Small intestine (tissue), 7 donors: ENCODE results near the gene ADGRL2. TPM values are rescaled to one million over a fixed set of nuclear protein-coding genes. Genes with fewer than 3 reads are reported as not detected.

Experiments used
- DNase-seq, 2 donors: peaks; one replicate each; pipeline versions ENCODE4 v3.0.0 to v3.0.0-alpha.2; 2013
- FAIRE-seq: peaks from 2 replicates; lab custom pipeline; 2012; peaks lifted over from hg19 to GRCh38; lab: Jason Lieb, UNC
- H3K27ac ChIP-seq, 3 donors: one replicate each; pipeline ENCODE4 v1.5.1; 2013; ENCODE audit warnings: low read length in 2 of 3, mild to moderate bottlenecking in 2 of 3, control low read depth in 1 of 3, inconsistent platforms in 1 of 3, low read depth in 1 of 3, moderate library complexity in 1 of 3
- H3K27me3 ChIP-seq, 3 donors: one replicate each; pipeline ENCODE4 v1.6.1; 2013; ENCODE audit warnings: low read length in 3 of 3, inconsistent platforms in 1 of 3; ENCODE audit not compliant: control insufficient read depth in 3 of 3, insufficient read depth in 3 of 3
- H3K36me3 ChIP-seq, 3 donors: one replicate each; pipeline ENCODE4 v1.6.1; 2013; ENCODE audit warnings: low read length in 3 of 3, inconsistent platforms in 1 of 3, low read depth in 1 of 3, mild to moderate bottlenecking in 1 of 3, moderate library complexity in 1 of 3; ENCODE audit not compliant: control insufficient read depth in 3 of 3, insufficient read depth in 2 of 3
- H3K4me1 ChIP-seq, 3 donors: one replicate each; pipeline ENCODE4 v1.6.1; 2013; ENCODE audit warnings: low read length in 2 of 3, inconsistent platforms in 1 of 3, low read depth in 1 of 3, mild to moderate bottlenecking in 1 of 3, moderate library complexity in 1 of 3; ENCODE audit not compliant: control insufficient read depth in 3 of 3, insufficient read depth in 2 of 3
- H3K4me3 ChIP-seq, 3 donors: one replicate each; pipeline ENCODE4 v1.5.1; 2013; ENCODE audit warnings: low read length in 3 of 3, control low read depth in 1 of 3, inconsistent platforms in 1 of 3, low read depth in 1 of 3, mild to moderate bottlenecking in 1 of 3, moderate library complexity in 1 of 3
- H3K9me3 ChIP-seq, 2 donors: one replicate each; pipeline ENCODE4 v1.6.1; 2013; ENCODE audit warnings: low read depth in 1 of 2, low read length in 1 of 2; ENCODE audit not compliant: control insufficient read depth in 2 of 2, insufficient read depth in 1 of 2
- WGBS, 3 donors: extraction: QIAGEN DNeasy Blood & Tissue Kit; methylation state at CpG; one replicate each; pipeline ENCODE4 v1.1.7; 2013; 5-methylcytosine and 5-hydroxymethylcytosine counted together
- polyA plus RNA-seq, 4 donors: library from polyadenylated mRNA; stranded (reverse) in 3 of 4; unstranded in 1 of 4; fragments of 200-250 nt in 3 of 4; fragments of 120-200 nt in 1 of 4; gene quantifications; one replicate each; pipeline versions ENCODE4 v1.2.1 to v1.2.3, GENCODE V29; 2013
- donor health status: healthy with polysubstance abuse.
- donor health status: control.
- donor health status: control.
- donor health status: Bipolar disorder and iron deficiency.
- donor health status: healthy.

ADGRL2 gene
- polyA plus RNA-seq, 4 donors, result 0.67 to 74.9 (median 8.0) TPM

- peak overlapping the region in 2 of 3 donors; percentile 54 to 78 for H3K27ac ChIP-seq
- no peaks in the 10 kb centered on the region for H3K36me3 ChIP-seq
- peak overlapping the region; percentile 35 to 92 (median 57) for H3K4me3 ChIP-seq
- FAIRE-seq (no peak), DNase-seq (peak in 1 of 2 donors; percentile 83)
- H3K9me3 ChIP-seq, result no peaks in the 10 kb centered on the region
- peaks cover 0 to 3% (median 0%) of the 10 kb centered on the region in 3 donors for H3K4me1 ChIP-seq
- H3K27me3 ChIP-seq, result peaks cover 0 to 4% (median 0%) of the 10 kb centered on the region in 3 donors
- 1 to 3% (median 1%) methylated on average over 49 to 55 of the region's 55 CpGs for WGBS, 3 donors
These were observed 2.1 kb downstream of the ADGRL2 start for GRCh38 chr1:81802707-81803430.

- H3K4me3 ChIP-seq, result peak overlapping the region; percentile 25 to 92 (median 35)
- peak in 1 of 2 donors; percentile 80 for DNase-seq
- H3K27me3 ChIP-seq, result peaks cover 0 to 4% (median 0%) of the 10 kb centered on the region in 3 donors
- H3K9me3 ChIP-seq, result no peaks in the 10 kb centered on the region
- WGBS, 3 donors, result 0 to 5% (median 3%) methylated on average over 15 of the region's 15 CpGs
- H3K4me1 ChIP-seq, result peaks cover 0 to 3% (median 0%) of the 10 kb centered on the region in 3 donors
- H3K27ac ChIP-seq, result peak overlapping the region in 2 of 3 donors; percentile 54 to 78
- no peak for FAIRE-seq
- H3K36me3 ChIP-seq, result no peaks in the 10 kb centered on the region
These were observed 2.8 kb downstream of the ADGRL2 start for GRCh38 chr1:81803431-81804110.

- FAIRE-seq (no peak), DNase-seq (no peak)
- Histone ChIP-seq H3K4me1 (peaks cover 0 to 3% (median 0%) of the 10 kb centered on the region in 3 donors), H3K27ac (peak overlapping the region in 1 of 3 donors; percentile 78), H3K36me3 (no peaks in the 10 kb centered on the region), H3K27me3 (peaks cover 0 to 4% (median 0%) of the 10 kb centered on the region in 3 donors), H3K9me3 (no peaks in the 10 kb centered on the region), H3K4me3 (peak overlapping the region in 1 of 3 donors; percentile 92)
- 45 to 58% (median 49%) methylated on average over 2 of the region's 2 CpGs for WGBS, 3 donors
These were observed 3.6 kb downstream of the ADGRL2 start for GRCh38 chr1:81804312-81804711.

GRCh38 chr1:81805537-81806431 is 5.0 kb downstream of the ADGRL2 start:
- DNase-seq (peak in 1 of 2 donors; percentile 23), FAIRE-seq (no peak)
- Histone ChIP-seq H3K27ac (peak overlapping the region in 1 of 3 donors; percentile 8), H3K4me1 (peaks cover 0 to 3% (median 0%) of the 10 kb centered on the region in 3 donors), H3K9me3 (no peaks in the 10 kb centered on the region), H3K36me3 (no peaks in the 10 kb centered on the region), H3K4me3 (no peak overlapping the region), H3K27me3 (peaks cover 0 to 4% (median 0%) of the 10 kb centered on the region in 3 donors)
- 55 to 60% (median 55%) methylated on average over 2 of the region's 2 CpGs for WGBS, 3 donors

GRCh38 chr1:81806432-81806770 is 5.7 kb downstream of the ADGRL2 start:
- Histone ChIP-seq H3K36me3 (no peaks in the 10 kb centered on the region), H3K4me1 (peaks cover 0 to 3% (median 0%) of the 10 kb centered on the region in 3 donors), H3K4me3 (no peak overlapping the region), H3K27ac (no peak overlapping the region), H3K9me3 (no peaks in the 10 kb centered on the region), H3K27me3 (peaks cover 0 to 4% (median 0%) of the 10 kb centered on the region in 3 donors)
- 54 to 67% (median 66%) methylated on average over 2 of the region's 2 CpGs for WGBS, 3 donors
- DNase-seq (no peak), FAIRE-seq (no peak)

GRCh38 chr1:81808760-81809159 is 8.0 kb downstream of the ADGRL2 start:
- no peaks in the 10 kb centered on the region for H3K9me3 ChIP-seq
- H3K36me3 ChIP-seq, result no peaks in the 10 kb centered on the region
- no peaks in the 10 kb centered on the region for H3K27me3 ChIP-seq
- no peak overlapping the region for H3K27ac ChIP-seq
- no peak for FAIRE-seq
- 5 to 29% (median 20%) methylated on average over 7 of the region's 7 CpGs for WGBS, 3 donors
- no peak overlapping the region for H3K4me3 ChIP-seq
- H3K4me1 ChIP-seq, result peaks cover 0 to 3% (median 0%) of the 10 kb centered on the region in 3 donors
- DNase-seq, result peak in 1 of 2 donors; percentile 44

- no peaks in the 10 kb centered on the region for H3K36me3 ChIP-seq
- no peaks in the 10 kb centered on the region for H3K9me3 ChIP-seq
- no peak overlapping the region for H3K4me3 ChIP-seq
- H3K27ac ChIP-seq, result no peak overlapping the region
- H3K4me1 ChIP-seq, result peaks cover 0 to 3% (median 0%) of the 10 kb centered on the region in 3 donors
- DNase-seq, result no peak
- no peak for FAIRE-seq
- 86 to 97% (median 90%) methylated on average over 1 of the region's 1 CpG for WGBS, 3 donors
- H3K27me3 ChIP-seq, result no peaks in the 10 kb centered on the region
These were observed 9.1 kb downstream of the ADGRL2 start for GRCh38 chr1:81809808-81810207.
